Testis (tissue), 2 donors: ENCODE data around the gene ETS1.

Experiments used
- CTCF ChIP-seq, 3 experiments: fragments of 450-650 bp in 2 of 3; fragments of 200-600 bp in 1 of 3; sonication (generic) in 1 of 3; IDR thresholded peaks; one replicate each; pipeline ENCODE4 v1.5.1; 2016 to 2019; ENCODE audit warnings: antibody characterized with exemption in 3 of 3, mild to moderate bottlenecking in 2 of 3, moderate library complexity in 1 of 3
- POLR2A ChIP-seq: fragments of 450-650 bp; IDR thresholded peaks from one replicate; pipeline ENCODE4 v1.6.1; 2017; ENCODE audit warnings: antibody characterized with exemption, mild to moderate bottlenecking, moderate library complexity

DNA sequence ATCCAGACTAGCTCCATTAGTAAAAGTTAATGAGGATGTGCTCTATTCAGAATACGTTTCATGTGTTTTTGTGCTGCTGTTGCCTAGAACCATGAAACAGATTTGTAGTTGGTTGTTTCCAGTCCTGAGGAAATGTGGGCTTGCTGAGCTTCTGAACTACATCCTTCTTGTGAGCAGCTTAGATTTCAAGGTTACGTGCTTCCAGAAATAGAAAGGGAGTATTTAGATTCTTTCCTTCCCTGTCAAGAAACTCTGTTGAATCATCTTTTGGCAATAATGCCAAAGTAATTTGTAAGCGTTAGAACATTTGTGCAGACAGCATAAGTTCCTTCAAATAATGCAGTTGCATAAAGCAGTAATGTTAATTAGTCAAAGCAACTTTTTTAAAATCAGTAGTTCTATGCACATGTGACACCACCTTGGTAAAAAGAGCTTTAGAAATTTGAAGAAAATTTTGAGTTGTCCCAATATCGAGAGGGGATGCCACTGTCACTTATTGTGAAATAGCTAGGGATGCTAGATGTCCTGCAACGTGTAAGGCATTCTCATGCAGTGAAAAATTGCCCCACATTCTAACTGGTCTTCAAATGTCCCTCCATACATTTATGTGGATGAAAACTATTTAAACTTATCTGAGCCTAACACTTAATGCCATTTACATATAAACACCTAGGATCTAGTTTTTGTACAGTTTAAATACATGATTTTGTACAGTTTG is 169.6 kb downstream of the ETS1 start:
- TF ChIP-seq CTCF (IDR thresholded peaks at IDR 0.05) (no peak), POLR2A (no peak)
